Glutamatergic neuron (in vitro differentiated cells): ENCODE measurements around the gene PPM1M. TPM values are rescaled to one million over a fixed set of nuclear protein-coding genes. Genes with fewer than 3 reads are reported as not detected.

Experiments used
- DNase-seq: peaks from one replicate; pipeline ENCODE4 v3.0.0; 2022
- H3K27ac Mint-ChIP-seq: one replicate; pipeline ENCODE4 v1.8.0; 2020; ENCODE audit warnings: mild to moderate bottlenecking, mixed read lengths, inconsistent platforms; ENCODE audit not compliant: unreplicated experiment
- H3K27me3 Mint-ChIP-seq: one replicate; pipeline ENCODE4 v1.8.0; 2020; ENCODE audit warnings: mild to moderate bottlenecking, moderate library complexity, mixed read lengths, inconsistent platforms; ENCODE audit not compliant: unreplicated experiment
- H3K36me3 Mint-ChIP-seq: one replicate; pipeline ENCODE4 v1.8.0; 2020; ENCODE audit warnings: mild to moderate bottlenecking, mixed read lengths, inconsistent platforms; ENCODE audit not compliant: unreplicated experiment
- H3K4me1 Mint-ChIP-seq: one replicate; pipeline ENCODE4 v1.8.0; 2020; ENCODE audit warnings: mild to moderate bottlenecking, low read depth, mixed read lengths, inconsistent platforms; ENCODE audit not compliant: unreplicated experiment
- H3K4me3 Mint-ChIP-seq: one replicate; pipeline ENCODE4 v1.8.0; 2020; ENCODE audit warnings: mild to moderate bottlenecking, mixed read lengths, inconsistent platforms; ENCODE audit not compliant: unreplicated experiment
- H3K9me3 Mint-ChIP-seq: one replicate; pipeline ENCODE4 v1.8.0; 2020; ENCODE audit warnings: mild to moderate bottlenecking, moderate library complexity, mixed read lengths, inconsistent platforms; ENCODE audit not compliant: unreplicated experiment
- total RNA-seq: library from RNA; stranded (reverse); fragmentation: NEBNext Ultra II Directional; extraction: Animal tissue kit (Norgen Biotek cat#: 25700); gene quantifications from one replicate; pipeline ENCODE4 v1.2.1, GENCODE V29; 2021; ENCODE audit not compliant: unreplicated experiment
- TF ChIP-seq, protein P1 (sequence below): fragments of 200-600 bp; sonication (generic); IDR thresholded peaks from one replicate; pipeline ENCODE4 v1.5.0; 2021; ENCODE audit not compliant: partially characterized antibody, unreplicated experiment

PPM1M gene
- total RNA-seq, 1 donor from 2014 or later, result 7.8 TPM

DNA sequence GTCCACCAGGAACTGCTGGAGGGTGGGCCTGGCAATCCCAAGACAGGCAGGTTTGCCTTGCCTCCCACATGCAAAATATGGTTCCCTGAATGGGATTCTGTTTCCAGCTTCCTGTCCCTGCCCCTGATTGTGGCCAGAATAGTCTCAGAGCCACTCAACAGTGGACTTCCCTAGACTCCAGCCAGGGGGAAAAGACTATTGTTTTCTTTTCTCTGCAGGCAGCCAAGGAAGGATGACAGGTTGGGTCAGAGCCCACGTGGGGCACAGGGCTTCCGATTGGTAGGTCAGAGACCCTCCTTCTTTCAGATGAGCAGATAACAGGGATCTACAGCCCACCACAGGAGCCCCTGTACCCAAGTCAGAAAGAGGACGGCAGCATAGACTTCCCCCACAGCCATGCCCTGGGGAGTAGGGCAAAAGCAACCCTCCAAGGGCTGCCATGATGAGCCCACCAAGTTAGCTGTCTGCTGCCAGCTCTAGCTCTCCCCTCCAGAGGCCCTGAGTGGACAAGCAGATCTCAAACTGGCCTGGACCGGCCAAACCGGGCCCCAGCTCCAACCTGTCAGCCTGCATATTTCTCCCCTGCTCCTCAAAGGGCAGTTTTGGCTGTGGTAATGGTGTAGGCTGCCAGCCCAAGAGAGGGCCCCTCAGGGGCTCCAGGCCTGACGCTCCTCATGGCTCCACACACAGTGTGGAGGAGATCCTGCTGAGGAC is 26.5 kb upstream of the PPM1M start:
- Mint-ChIP-seq H3K4me3 (no peak overlapping the region), H3K27me3 (peaks cover 8% of the 10 kb centered on the region), H3K4me1 (no peaks in the 10 kb centered on the region), H3K9me3 (peaks cover 2% of the 10 kb centered on the region), H3K36me3 (peaks cover 4% of the 10 kb centered on the region), H3K27ac (no peak overlapping the region)
- TF ChIP-seq, protein P1, sequence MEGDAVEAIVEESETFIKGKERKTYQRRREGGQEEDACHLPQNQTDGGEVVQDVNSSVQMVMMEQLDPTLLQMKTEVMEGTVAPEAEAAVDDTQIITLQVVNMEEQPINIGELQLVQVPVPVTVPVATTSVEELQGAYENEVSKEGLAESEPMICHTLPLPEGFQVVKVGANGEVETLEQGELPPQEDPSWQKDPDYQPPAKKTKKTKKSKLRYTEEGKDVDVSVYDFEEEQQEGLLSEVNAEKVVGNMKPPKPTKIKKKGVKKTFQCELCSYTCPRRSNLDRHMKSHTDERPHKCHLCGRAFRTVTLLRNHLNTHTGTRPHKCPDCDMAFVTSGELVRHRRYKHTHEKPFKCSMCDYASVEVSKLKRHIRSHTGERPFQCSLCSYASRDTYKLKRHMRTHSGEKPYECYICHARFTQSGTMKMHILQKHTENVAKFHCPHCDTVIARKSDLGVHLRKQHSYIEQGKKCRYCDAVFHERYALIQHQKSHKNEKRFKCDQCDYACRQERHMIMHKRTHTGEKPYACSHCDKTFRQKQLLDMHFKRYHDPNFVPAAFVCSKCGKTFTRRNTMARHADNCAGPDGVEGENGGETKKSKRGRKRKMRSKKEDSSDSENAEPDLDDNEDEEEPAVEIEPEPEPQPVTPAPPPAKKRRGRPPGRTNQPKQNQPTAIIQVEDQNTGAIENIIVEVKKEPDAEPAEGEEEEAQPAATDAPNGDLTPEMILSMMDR, result no peak
- DNase-seq, result no peak

- Mint-ChIP-seq H3K9me3 (peaks cover 1% of the 10 kb centered on the region), H3K27me3 (peaks cover 8% of the 10 kb centered on the region), H3K4me1 (no peaks in the 10 kb centered on the region), H3K36me3 (peaks cover 2% of the 10 kb centered on the region), H3K4me3 (no peak overlapping the region), H3K27ac (no peak overlapping the region)
- DNase-seq, result peak; percentile 96
- TF ChIP-seq, protein P1, result peak; percentile 84
Measured at GRCh38 chr3:52220380-52221026, 25.1 kb upstream of the PPM1M start.

DNA sequence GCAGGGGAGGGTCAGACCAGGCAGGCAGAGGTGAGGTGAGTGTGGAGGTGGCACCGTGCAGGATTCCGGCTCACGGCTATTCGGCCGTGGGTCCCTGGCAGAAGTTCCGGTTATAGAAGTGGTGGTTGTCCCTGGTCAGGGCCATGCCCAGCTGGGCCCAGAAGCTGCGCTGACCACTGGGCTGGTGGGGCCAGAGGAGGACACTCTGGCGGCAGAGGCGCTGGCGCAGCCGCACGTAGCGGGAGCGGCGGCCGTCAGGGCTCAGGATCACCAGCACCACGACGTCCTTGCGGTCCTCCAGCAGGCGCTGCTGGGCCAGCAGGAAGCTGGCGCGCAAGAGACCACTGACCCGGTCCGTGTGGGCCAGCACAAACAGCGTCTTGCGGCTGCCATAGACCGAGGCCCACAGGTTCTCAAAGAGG is 24.4 kb upstream of the PPM1M start:
- H3K27me3 Mint-ChIP-seq, result peaks cover 8% of the 10 kb centered on the region
- DNase-seq, result no peak
- H3K4me1 Mint-ChIP-seq, result peaks cover 2% of the 10 kb centered on the region
- no peaks in the 10 kb centered on the region for H3K36me3 Mint-ChIP-seq
- H3K4me3 Mint-ChIP-seq, result no peak overlapping the region
- no peaks in the 10 kb centered on the region for H3K9me3 Mint-ChIP-seq
- H3K27ac Mint-ChIP-seq, result no peak overlapping the region
- TF ChIP-seq, protein P1, result no peak

DNA sequence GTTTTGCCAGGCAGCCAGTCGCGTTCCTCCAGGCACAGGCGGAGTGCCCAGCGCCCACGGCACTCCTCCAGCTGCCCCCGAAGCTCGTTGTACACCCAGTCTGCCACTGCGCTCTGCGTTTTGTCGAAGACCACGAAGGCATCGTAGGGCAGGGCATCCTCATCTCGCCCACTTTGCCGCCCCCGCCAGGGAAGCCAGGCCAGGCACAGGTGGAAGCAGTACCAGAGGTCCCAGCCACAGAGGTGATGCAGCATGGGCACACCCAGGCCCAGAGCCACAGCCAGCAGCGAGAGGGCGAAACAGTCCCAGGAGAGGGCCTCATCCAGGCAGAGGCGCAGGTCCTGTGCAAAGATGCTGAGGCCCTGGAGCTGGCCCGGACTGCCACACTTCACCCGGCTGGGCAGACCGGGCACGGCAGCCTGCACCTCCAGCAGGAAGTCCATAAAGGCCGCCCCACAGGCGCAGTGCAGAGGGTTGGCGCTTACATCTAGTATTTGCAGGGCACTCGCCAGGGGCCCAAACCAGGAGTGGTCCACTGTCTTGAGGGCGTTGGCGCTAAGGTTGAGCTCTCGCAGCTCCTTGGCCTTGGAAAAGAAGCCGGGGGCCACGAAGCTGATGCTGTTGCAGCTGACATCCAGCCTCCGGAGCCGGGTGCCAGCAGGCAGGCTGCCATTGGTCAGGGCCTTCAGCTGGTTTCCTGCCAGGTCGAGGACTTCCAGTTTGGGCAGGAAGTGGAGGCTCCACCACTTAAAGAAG is 23.8 kb upstream of the PPM1M start:
- peaks cover 4% of the 10 kb centered on the region for H3K4me1 Mint-ChIP-seq
- H3K9me3 Mint-ChIP-seq, result peaks cover 3% of the 10 kb centered on the region
- TF ChIP-seq, protein P1, result no peak
- peaks cover 11% of the 10 kb centered on the region for H3K27me3 Mint-ChIP-seq
- H3K4me3 Mint-ChIP-seq, result no peak overlapping the region
- H3K36me3 Mint-ChIP-seq, result no peaks in the 10 kb centered on the region
- no peak for DNase-seq
- H3K27ac Mint-ChIP-seq, result no peak overlapping the region
